DND-41 (cell line): ENCODE results near the gene XAGE2.

ENCODE experiments used
- CTCF ChIP-seq: IDR thresholded peaks from 2 replicates; pipeline ENCODE4 v1.5.1; 2012; ENCODE audit warnings: borderline replicate concordance, low read length, moderate library complexity, mild to moderate bottlenecking; ENCODE audit not compliant: poor library complexity, severe bottlenecking; ENCODE audit errors: extremely low read depth
- EZH2 ChIP-seq: IDR thresholded peaks from 3 replicates; pipeline ENCODE4 v1.6.1; 2012; ENCODE audit warnings: borderline replicate concordance, low read depth, mild to moderate bottlenecking, moderate library complexity, low read length, inconsistent platforms; ENCODE audit not compliant: severe bottlenecking

DNA sequence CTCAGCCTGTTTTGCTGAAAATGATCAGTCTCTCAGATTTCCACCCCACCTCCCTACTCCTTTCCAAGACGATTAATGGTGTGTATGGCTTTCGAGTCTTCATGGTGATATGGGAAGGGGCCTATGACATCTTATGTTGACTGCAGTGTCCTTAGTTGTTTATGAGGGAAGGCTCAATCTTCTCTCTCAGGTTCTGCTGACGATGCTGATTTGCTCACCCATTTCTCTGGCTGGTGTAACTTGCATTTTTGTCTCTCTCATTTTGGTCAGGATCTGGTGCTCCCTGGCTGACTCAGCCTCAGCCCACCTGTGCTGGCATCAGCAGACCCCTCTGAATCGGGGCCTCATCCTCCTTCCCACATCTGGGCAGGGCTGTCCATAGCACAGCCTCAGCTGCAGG lies 31.4 kb upstream of the XAGE2 start:
- TF ChIP-seq CTCF (no peak), EZH2 (no peak)
